ENCODE results near the gene OSTF1. TPM values are rescaled to one million over a fixed set of nuclear protein-coding genes. Genes with fewer than 3 reads are reported as not detected.

OSTF1 gene
- total and polyA plus RNA-seq, 2 experiments from 2014 or later, result 34.9 to 70.9 TPM

DNA sequence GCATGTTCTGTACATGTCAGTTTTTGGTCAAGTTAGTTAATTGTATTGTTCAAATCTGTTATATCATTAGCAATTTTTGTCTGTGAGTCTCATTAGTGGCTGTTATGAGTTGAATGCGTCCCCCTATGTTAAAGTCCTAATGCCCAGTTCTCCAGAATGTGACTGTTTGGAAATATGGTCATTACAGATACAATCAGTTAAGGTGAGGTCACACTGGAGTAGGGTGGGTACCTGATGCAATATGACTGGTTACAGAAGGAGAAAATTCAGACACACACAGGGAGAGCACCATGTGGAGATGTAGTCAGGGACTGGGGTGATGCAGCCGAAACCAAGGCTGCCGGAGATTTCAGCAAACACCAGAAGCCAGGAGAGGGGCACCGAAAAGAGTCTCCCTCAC, 15.4 kb upstream of the OSTF1 start:
- Histone ChIP-seq H3K9me2 (ENCODE audit: insufficient read depth) (no peaks in the 10 kb centered on the region), H3K4me3 (no peak overlapping the region), H3K4me2 (ENCODE audit: unreplicated experiment) (no peak overlapping the region), H3K9ac (no peak overlapping the region), H3K36me3 (ENCODE audit: low read depth) (no peaks in the 10 kb centered on the region), H3K27me3 (replicated peaks; ENCODE audit: insufficient read depth) (no peaks in the 10 kb centered on the region), H3F3A (ENCODE audit: insufficient read depth) (no peaks in the 10 kb centered on the region), H4K20me1 (ENCODE audit: insufficient read depth) (no peaks in the 10 kb centered on the region), H2AFZ (no peak overlapping the region), H3K4me1 (ENCODE audit: insufficient read depth) (no peaks in the 10 kb centered on the region), H3K79me2 (ENCODE audit: insufficient read depth) (no peaks in the 10 kb centered on the region), H3K9me3 (ENCODE audit: low read depth) (no peaks in the 10 kb centered on the region), H3K27ac (no peak overlapping the region)
- TF ChIP-seq EZH2 (IDR thresholded peaks at IDR 0.05; ENCODE audit: insufficient read depth, poor library complexity, severe bottlenecking) (no peak), EZH2phosphoT487 (IDR thresholded peaks at IDR 0.05; ENCODE audit: insufficient read depth, low read depth) (no peak)
- in situ Hi-C loops (cut with MboI), result no loop called here
- no peak for DNase-seq
- WGBS, 2 experiments (ENCODE audit: low coverage in 1 of 2, low lambda C conversion rate in 2 of 2, missing lambda C conversion rate in 2 of 2), result 96 to 99% methylated on average over 4 of the region's 4 CpGs

DNA sequence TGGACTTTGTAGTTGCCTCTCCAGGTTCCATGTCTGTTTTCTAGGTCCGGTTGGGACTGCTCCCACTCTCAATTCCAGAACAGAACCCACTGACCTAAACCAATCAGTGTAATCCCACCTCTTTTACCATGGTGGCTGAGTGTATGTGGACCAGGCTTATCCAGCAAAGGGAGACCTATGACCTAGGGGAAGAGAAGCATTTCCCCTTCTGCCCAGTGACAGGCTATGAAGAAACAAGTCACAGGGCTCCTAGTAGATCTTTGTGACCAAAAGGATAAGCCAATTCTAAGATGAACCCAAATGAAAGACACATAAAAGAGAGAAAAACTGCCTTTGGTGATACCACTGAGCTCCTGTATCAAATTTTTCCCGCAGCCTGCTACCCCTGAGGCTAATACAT, 6.7 kb upstream of the OSTF1 start:
- in situ Hi-C loops (cut with MboI), result no loop called here
- H3K9me2 ChIP-seq (ENCODE audit: insufficient read depth), result no peaks in the 10 kb centered on the region
- 61 to 70% methylated on average over 2 of the region's 2 CpGs for WGBS, 2 experiments (ENCODE audit: low coverage in 1 of 2, low lambda C conversion rate in 2 of 2, missing lambda C conversion rate in 2 of 2)

GRCh38 chr9:75083188-75083970, 4.9 kb upstream of the OSTF1 start:
- 77 to 78% methylated on average over 12 of the region's 12 CpGs for WGBS, 2 experiments (ENCODE audit: low coverage in 1 of 2, low lambda C conversion rate in 2 of 2, missing lambda C conversion rate in 2 of 2)
- Histone ChIP-seq H4K20me1 (ENCODE audit: insufficient read depth) (no peaks in the 10 kb centered on the region), H3K27me3 (replicated peaks; ENCODE audit: insufficient read depth) (no peaks in the 10 kb centered on the region), H3K9me3 (ENCODE audit: low read depth) (no peaks in the 10 kb centered on the region), H3F3A (ENCODE audit: insufficient read depth) (no peaks in the 10 kb centered on the region), H2AFZ (no peak overlapping the region), H3K79me2 (ENCODE audit: insufficient read depth) (peaks cover 14% of the 10 kb centered on the region), H3K9me2 (ENCODE audit: insufficient read depth) (no peaks in the 10 kb centered on the region), H3K27ac (no peak overlapping the region), H3K4me2 (ENCODE audit: unreplicated experiment) (no peak overlapping the region), H3K9ac (no peak overlapping the region), H3K36me3 (ENCODE audit: low read depth) (no peaks in the 10 kb centered on the region), H3K4me1 (ENCODE audit: insufficient read depth) (peaks cover 10% of the 10 kb centered on the region; the same call in 1 of the 2 replicates), H3K4me3 (no peak overlapping the region)
- in situ Hi-C loops (cut with MboI), result no loop called here
- DNase-seq, result no peak
- no peak for TF ChIP-seq EZH2 (IDR thresholded peaks at IDR 0.05; ENCODE audit: insufficient read depth, poor library complexity, severe bottlenecking)
- TF ChIP-seq EZH2phosphoT487 (IDR thresholded peaks at IDR 0.05; ENCODE audit: insufficient read depth, low read depth), result no peak

More for the DNA sequence above, 6.7 kb upstream of the OSTF1 start:
- Histone ChIP-seq H3K9me3 (ENCODE audit: low read depth) (no peaks in the 10 kb centered on the region), H4K20me1 (ENCODE audit: insufficient read depth) (no peaks in the 10 kb centered on the region), H3K4me3 (no peak overlapping the region), H3K27me3 (replicated peaks; ENCODE audit: insufficient read depth) (no peaks in the 10 kb centered on the region), H3K4me2 (ENCODE audit: unreplicated experiment) (no peak overlapping the region), H2AFZ (no peak overlapping the region), H3K9ac (no peak overlapping the region), H3K79me2 (ENCODE audit: insufficient read depth) (peaks cover 7% of the 10 kb centered on the region; the same call in 1 of the 2 replicates), H3K36me3 (ENCODE audit: low read depth) (no peaks in the 10 kb centered on the region), H3K27ac (no peak overlapping the region), H3K4me1 (ENCODE audit: insufficient read depth) (0 out of 2 replicates have a peak, but pooled peaks cover 5% of the 10 kb centered on the region), H3F3A (ENCODE audit: insufficient read depth) (no peaks in the 10 kb centered on the region)
- TF ChIP-seq EZH2 (IDR thresholded peaks at IDR 0.05; ENCODE audit: insufficient read depth, poor library complexity, severe bottlenecking) (no peak), EZH2phosphoT487 (IDR thresholded peaks at IDR 0.05; ENCODE audit: insufficient read depth, low read depth) (no peak)
- no peak for DNase-seq

- in situ Hi-C loops (cut with MboI), result no loop called here
- Histone ChIP-seq H3K9me3 (ENCODE audit: low read depth) (no peaks in the 10 kb centered on the region), H3K9me2 (ENCODE audit: insufficient read depth) (no peaks in the 10 kb centered on the region), H3K36me3 (ENCODE audit: low read depth) (no peaks in the 10 kb centered on the region), H4K20me1 (ENCODE audit: insufficient read depth) (no peaks in the 10 kb centered on the region), H2AFZ (no peak overlapping the region), H3K27ac (no peak overlapping the region), H3K4me2 (ENCODE audit: unreplicated experiment) (no peak overlapping the region), H3K4me3 (no peak overlapping the region), H3K27me3 (replicated peaks; ENCODE audit: insufficient read depth) (no peaks in the 10 kb centered on the region), H3K79me2 (ENCODE audit: insufficient read depth) (peaks cover 14% of the 10 kb centered on the region), H3K9ac (no peak overlapping the region), H3F3A (ENCODE audit: insufficient read depth) (no peaks in the 10 kb centered on the region), H3K4me1 (ENCODE audit: insufficient read depth) (peaks cover 10% of the 10 kb centered on the region; the same call in 1 of the 2 replicates)
- WGBS, 2 experiments (ENCODE audit: low coverage in 1 of 2, low lambda C conversion rate in 2 of 2, missing lambda C conversion rate in 2 of 2), result 92% methylated on average over 5 of the region's 5 CpGs
- TF ChIP-seq EZH2 (IDR thresholded peaks at IDR 0.05; ENCODE audit: insufficient read depth, poor library complexity, severe bottlenecking), result no peak
- TF ChIP-seq EZH2phosphoT487 (IDR thresholded peaks at IDR 0.05; ENCODE audit: insufficient read depth, low read depth), result no peak
- no peak for DNase-seq
Measured at GRCh38 chr9:75084081-75084672, 4.1 kb upstream of the OSTF1 start.

Data from GM23248 (cell line).